ENCODE data around the gene POSTN. TPM values are rescaled to one million over a fixed set of nuclear protein-coding genes. Genes with fewer than 3 reads are reported as not detected.
"Not testable (repeated sequence)": the region's sequence is repeated elsewhere in the genome, so short reads cannot be mapped to it uniquely, and the experiment has no call there.

POSTN gene
- total RNA-seq, 1 donor from 2014 or later = 17.0 TPM

DNA sequence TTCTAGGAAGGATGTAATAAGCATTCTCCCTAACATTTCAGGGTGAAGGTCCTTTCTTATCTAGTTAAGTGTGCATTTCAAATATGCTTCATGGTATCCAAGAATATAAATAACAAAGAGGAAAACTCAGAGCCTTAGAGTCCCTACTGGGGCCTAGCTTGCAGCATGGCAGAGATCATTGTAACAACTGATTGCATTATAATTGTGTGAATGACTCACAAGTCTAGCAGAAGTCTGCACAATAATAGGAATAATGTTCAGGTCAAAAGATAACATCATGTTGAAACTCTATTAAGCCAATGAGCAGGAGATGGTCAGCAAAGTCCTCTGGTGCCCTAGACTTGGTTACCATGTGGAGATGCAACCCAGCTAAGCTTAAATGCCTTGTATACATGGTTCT is 3.4 kb downstream of the POSTN start:
- ATAC-seq = no peak

DNA sequence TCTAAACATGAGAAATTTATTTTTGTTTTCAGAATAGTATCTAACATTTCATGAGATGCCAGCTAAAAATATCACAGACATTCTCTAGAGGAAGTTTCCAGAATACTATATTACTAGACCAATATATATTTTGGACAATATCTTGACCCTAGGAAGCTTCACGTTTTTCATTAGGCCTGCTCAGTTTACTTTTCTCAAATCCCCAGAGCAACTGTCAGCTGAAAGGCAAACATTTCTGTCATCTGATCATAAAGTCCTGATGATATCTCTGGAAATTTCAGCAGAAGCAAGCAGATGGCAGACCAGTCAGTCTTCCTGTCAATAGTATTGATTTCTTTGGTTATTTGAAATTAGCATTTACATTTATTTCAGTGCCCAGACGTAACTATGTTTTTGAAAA is 4.0 kb downstream of the POSTN start:
- no peak for ATAC-seq

DNA sequence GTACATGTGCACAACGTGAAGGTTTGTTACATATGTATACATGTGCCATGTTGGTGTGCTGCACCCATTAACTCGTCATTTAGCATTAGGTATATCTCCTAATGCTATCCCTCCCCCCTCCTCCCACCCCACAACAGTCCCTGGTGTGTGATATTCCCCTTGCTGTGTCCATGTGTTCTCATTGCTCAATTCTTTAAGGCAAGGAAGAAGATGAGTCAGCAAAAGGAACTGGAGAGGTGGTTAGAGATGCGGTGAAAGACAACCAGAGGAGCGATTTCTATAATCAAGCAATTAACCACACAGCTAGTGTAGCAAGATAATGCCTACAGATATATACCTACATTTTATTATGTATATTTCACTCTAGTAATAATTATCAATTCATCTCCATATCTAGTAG is 9.2 kb downstream of the POSTN start:
- ATAC-seq = not testable (repeated sequence)

DNA sequence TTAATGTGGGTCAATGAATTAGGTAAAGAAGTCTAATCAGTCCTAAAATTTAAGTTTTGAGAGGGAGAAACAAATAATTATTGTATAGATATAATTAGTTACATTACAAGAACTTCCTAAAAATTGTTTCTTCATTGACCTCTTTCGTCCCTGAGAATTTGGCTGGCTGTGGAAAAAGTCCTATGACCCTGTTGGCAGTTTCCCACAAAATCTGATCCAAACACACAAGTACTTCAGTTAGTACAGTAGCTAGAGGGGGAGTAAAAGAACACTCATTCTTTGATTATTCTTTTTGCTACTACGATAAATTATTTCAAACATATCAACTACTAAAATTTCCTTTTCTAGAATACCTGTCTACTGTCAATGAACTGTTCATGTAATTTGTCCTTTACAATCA is 11.3 kb downstream of the POSTN start:
- ATAC-seq = no peak

DNA sequence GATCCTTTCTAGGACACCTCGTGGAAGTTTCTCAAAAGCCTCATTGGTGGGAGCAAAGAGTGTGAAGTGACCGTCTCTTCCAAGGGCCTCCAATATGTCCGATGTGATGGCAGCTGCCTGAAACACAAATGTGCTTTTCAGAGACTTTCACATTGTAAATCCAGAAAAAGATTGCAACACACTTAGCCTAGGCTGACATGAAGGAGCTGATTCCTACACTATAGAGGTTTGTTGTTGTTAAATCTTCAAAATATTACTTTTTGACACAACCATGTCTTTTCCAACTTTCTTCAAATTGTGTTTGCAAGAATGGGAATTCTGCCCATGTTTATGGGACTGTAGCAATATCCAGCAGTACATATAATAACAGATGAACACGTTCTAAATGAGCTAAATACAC is 12.4 kb downstream of the POSTN start:
- ATAC-seq = no peak

DNA sequence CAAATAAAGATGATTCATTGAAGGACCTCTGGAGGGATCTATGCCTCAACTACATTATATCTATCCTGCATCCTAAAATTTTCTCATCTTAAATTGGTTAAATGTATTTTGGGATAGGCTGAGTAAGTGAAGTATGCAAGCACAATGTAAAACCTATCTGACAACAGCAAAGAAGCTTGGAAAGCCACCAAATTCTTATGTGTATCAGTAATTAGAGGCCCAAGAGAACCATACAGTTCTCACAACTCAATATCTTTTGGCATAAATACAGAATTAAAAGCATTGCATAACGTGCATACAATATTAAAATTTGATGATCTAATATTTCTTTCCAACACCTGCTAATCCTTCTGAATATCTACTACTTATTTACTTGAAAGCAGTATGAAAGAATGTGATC is 13.0 kb downstream of the POSTN start:
- no peak for ATAC-seq

DNA sequence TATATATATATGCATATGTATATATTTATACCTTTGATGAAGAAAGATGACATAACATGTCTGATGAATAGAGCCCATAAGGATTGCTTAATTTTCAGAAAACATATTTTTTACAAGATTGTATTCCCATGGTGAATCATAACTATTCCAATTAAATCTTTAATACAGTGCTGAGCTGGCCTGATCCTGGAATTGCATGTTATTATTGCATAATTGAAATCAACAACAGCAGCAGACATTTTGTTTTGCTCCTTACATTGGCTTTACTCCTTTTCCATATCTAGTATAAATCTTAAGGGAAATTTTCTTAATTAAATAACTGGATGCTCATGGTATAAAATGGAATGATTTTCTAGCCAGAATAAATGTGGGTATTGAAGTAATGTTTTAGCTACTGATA is 22.0 kb downstream of the POSTN start:
- ATAC-seq = no peak

DNA sequence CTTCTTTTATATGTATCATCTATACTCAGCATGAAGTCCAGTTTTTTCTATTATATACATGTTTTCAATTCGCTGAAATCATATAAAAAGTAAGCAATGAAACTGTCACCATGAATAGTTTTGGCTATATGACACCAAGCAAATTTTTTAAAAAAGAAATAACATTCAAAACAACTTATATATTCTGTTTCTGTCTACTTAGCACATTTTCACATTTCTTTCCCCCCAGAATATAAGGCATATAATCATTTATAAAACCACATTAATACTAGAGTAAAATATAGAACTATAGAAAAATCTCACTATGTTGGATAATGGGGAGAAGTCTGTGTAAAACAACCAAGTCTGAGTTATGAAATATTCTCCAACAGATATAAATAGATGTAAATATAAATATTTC is 33.1 kb downstream of the POSTN start:
- no peak for ATAC-seq

DNA sequence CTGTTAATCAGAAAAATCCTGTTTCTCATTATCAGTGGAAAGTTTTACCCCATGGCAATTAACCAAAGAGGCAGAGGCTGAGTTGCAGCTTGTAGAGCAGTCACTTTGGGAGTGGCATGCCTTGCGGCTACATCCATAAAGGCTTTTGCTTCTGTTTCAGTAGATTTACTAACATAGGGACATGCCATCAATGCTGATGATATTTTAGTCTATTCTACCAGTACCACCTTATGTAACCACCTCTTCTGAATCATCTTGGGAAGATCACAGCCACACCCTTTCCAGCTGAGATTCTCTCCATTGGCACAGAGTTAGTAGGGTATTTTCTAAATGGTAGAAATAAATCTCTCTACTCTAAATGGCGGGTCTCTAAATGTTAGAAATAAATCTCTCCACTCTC is 37.5 kb downstream of the POSTN start:
- no peak for ATAC-seq

DNA sequence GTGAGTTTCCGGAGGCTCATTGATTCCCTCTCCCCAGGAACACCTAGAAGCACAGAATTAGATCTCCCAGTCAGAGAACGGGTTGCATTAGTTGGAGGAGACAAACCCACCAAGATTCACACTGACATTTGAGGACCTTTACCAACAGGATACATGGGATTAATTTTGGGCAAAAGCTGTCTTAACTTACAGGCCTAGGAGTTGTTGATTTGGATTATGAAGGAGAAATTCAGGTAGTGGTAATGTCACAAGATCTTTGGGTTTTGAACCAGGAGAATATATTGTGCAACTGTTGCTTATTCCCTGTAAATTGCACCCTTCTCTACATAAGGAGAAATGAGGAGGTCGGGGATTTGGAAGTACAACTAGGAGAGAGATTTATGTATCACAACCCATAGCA is 38.0 kb downstream of the POSTN start:
- ATAC-seq = no peak

DNA sequence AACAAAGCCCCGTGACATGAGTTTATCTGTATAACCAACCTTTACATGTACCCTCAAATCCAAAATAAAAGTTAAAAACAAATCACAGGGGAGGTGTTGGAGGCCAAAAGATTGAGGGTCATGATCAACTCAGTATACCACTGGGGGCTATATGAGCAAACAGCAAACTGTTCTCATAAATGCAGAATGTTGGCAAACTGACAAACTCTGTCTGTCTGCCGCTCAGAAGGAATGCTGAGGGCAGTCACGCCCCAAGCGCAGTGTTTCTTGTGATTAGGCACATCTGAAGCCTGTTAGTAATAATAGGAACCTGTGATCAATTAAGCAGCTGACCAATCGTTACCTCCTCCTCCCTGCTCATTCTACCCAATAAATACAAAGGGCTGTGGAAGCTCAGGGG is 39.8 kb downstream of the POSTN start:
- not testable (repeated sequence) for ATAC-seq

DNA sequence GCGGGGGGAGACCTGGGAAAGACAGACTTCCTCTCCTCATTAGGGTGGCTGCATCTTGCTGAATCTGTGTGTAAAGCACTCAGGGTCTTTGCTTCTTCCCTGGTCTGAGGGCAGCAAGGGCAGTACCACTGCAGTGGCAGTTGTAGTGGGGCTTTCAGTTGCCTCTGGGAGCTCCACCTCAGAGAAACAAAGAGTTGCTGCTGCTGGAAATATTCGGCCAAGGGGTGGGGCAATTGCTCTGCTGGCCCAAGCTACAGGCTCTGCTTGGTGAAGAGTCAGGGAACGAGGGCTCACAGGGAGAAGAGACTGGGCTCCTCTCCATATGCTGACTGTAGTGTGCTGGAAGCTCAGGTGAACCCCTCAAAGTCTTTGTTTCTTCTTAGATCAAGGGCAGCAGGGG is 52.5 kb downstream of the POSTN start:
- ATAC-seq = no peak

DNA sequence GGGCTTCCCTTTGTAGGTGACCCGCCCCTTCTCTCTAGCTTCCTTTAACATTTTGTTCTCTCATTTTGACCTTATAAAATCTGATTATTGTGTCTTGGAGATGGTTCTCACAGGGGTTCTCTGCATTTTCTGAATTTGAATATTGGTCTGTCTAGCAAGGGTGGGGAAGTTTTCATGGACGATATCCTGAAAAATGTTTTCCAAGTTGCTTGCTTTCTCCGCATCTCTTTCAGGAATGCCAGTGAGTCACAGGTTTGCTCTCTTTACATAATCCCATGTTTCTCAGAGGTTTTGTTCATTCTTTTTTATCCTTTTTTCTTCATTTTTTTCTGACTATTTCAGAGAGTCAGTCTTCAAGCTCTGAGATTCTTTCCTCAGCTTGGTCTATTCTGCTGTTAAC is 53.6 kb downstream of the POSTN start:
- ATAC-seq = no peak

DNA sequence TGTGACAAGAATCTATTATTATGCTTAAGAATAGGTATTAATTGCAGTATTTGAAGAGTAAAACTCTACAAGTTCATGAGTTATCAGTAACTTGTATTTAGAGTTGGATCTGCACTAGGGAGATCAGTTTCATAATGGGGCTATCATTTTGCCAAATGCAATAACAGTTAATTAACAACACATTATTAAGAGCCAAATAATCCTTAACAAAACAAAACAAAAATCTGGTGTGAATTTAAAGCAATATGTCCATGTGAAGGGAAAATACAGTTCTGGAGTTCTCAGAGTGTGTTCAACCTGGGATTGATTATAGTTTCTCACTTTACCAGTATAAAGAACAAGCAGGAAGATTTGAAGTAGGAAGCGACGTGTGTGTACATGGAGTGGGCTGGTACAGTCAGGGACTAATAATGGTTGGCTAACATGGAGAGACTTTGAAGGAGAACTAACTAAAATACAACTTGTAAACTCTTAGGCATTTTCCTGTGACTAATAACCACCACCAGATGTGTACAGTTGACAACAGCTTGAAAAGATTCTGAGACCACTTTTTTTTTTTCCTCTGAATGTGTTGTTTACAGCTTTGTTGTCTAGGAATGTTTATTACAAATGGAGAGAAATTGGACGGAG is 58.5 kb downstream of the POSTN start:
- ATAC-seq = no peak

DNA sequence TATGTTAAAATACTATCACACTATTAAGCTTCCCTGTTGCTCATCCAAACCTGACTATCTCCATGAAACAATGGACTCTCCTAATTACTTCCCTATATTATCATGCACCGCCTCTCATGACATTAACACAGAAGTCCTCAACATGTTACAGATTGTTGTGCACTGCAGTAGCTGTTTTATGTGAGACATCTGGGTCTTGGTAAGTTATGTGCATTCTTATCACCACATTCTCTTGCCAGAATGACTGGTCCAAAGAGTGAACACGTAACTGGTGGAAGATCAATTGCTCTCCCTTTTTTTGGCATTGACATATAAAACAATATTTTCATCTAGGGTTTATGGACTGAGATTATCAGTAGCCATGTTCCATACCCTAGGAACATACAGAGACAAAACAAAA is 59.4 kb downstream of the POSTN start:
- no peak for ATAC-seq

DNA sequence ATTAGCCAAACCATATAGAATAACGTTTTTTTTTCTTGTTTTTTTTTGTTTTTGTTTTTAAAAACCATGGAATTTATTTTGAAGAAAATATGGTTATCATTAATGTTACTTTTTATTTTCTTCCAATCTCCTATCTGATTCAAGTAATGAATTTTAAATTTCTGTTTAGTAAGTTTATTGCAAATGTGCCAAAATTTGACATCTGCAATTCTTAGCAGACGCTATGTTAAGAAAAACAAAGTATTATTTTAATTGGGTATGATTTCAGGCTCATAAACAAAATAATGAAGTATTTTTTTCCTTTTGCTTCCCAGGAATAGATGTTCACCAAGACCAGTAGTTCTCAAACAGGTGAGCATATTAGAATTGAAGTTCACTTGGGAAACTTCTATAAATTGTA is 63.1 kb downstream of the POSTN start:
- ATAC-seq = no peak

DNA sequence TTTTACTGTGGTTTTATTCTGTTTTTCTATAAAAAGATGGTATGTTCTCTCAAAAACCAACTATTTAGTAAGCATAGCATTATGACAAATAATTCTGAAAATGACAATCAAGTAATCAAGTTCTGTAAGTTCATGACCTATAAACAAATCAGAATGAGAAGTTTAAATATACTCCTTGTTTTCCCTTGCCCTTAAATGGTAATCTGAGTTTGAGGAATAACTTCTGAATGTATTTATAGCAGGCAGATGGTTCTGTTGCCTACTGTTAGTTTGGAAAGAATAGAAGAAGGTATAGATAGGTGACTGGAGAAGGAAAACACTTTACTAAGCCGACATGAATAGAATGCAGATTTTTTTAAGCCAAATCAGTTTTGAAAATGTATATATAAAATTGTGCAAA is 63.9 kb downstream of the POSTN start:
- no peak for ATAC-seq

DNA sequence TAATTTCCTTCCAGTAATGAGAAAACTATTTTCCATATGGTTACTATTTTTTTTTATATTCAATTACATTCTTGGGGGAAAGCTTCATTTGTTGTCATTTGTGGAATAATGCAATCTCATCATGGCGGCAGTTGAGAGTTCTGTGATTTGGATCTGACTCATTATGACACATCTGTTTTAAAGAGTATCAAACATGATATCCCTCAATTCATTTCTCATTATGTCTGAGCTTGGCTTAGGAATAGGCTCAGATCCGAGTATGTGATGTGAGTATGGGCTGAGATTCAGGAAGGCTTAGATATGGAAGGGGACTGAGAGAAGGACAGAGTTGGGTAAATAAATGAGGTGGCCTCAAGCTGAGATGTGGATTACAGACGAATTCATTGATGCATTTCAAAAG is 64.4 kb downstream of the POSTN start:
- no peak for ATAC-seq

DNA sequence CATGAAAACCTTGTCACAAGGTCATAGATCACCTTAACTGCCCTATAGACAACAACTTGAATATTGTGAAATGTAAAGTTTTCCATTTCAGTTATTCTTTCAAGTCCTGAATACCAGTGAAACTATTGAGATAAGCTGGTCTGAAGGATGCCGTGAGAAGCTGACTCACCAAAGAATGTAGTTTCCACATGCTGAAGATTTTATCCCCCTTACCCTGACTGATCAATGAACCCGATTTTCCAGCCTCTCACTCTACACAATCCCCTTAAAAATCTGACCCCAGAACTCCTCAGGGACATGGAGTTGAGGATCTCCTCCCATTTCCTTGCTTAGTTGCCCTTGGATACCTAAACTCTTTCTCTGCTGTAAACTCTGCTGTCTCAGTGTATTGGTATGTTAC is 67.5 kb downstream of the POSTN start:
- no peak for ATAC-seq

DNA sequence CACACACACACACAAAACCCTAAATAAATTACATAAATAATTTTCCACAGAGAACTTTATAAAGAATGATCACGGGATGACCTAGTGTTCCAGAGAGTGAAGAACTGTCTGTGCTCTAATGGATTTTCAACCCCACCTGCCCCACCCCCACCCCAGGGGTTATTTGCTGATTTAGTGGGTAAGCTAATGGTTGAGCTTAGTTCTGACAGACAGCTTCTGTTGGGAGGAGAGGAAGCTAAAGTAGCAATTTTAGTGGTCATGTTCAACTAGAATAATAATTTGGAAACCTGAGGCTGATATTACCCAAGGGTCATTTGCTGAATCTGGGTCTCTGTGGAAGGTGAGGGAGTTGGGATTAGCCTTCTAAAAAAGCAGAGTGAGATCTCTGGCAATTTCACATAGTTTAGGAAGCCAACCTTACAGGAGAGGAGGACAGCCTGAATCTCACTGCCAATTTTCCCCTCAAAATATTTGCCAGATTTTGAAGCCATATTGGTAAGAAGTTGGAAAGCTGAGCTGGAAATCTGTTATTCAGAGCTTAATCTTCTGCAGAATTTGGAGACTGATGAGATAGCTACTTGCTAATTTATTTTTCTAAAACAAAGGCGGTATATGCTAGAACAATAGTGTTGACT is 68.7 kb downstream of the POSTN start:
- ATAC-seq = no peak

DNA sequence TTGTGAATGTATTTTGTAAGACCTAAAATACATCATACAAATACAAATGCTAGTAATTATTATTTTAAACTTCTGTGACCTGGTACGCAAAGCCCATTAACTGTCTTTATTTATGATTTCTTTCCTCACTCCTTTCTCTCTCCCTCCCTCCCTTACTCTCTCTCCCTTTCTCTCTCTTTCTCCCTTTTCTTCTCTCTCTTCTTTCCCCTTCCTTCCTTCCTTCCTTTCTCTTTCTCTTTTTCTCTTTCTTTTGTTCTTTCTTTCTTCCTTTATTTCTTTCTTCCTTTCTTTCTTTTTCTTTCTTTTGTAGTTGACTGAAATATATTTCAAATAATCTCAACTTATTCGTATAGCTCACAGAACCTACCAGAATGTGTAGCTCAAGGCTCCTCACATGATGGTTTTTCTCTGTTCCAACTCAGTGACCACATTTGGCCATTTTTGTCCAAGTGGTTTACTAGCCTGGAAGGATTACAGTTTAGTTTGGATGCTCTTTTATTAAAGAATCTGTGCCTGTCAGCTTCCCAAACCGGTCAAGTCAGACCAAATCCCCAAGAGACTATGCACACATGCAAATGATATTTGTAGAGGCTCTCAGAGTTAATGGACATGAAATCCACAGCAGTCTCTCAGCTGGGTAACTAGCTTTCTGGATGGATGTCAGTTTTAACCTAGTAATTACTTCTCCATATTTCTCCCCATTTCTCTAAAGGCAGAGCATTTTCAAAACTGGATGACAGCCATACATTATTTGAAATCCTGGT is 71.7 kb downstream of the POSTN start:
- ATAC-seq = no peak

DNA sequence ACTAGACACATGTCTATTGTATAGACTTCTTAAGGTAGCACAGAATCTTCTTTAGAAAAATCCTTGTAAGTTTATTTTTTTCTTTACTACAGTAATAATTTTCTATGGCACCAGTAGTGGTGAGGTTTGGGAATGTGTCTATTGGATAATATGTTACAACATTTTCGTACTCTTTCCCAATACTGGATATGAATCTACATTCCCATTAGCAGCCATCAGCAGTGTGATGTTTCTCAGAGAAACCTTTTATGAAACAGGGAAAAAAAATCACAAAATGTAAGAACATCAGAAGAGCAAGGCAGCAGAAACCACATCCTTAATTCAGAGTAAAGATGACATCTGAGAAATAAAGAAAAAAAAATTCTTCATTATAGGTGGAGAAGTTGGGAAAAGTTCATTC is 83.3 kb downstream of the POSTN start:
- no peak for ATAC-seq

Measured in esophagus mucosa (tissue), 1 donor.